Measurements from ENCODE around the gene SLC26A11.

SLC26A11 gene

GRCh38 chr17:80263253-80264204, 43.3 kb downstream of the SLC26A11 start:
- TF ChIP-seq ZFX (IDR thresholded peaks at IDR 0.05) (no peak), CTCF (conservative IDR thresholded peaks at IDR 0.05) (no peak)
- no peak overlapping the region for H3K27ac ChIP-seq

GRCh38 chr17:80264205-80265075, 44.2 kb downstream of the SLC26A11 start:
- H3K27ac ChIP-seq, result no peak overlapping the region
- TF ChIP-seq CTCF (conservative IDR thresholded peaks at IDR 0.05) (no peak), ZFX (IDR thresholded peaks at IDR 0.05) (no peak)

GRCh38 chr17:80265205-80266068, 45.2 kb downstream of the SLC26A11 start:
- H3K27ac ChIP-seq, result no peak overlapping the region
- no peak for TF ChIP-seq CTCF (conservative IDR thresholded peaks at IDR 0.05)
- TF ChIP-seq ZFX (IDR thresholded peaks at IDR 0.05), result no peak

- no peak overlapping the region for H3K27ac ChIP-seq
- TF ChIP-seq ZFX (IDR thresholded peaks at IDR 0.05) (no peak), CTCF (conservative IDR thresholded peaks at IDR 0.05) (no peak)
Measured at GRCh38 chr17:80267391-80267790, 47.2 kb downstream of the SLC26A11 start.

GRCh38 chr17:80268427-80268826, 48.2 kb downstream of the SLC26A11 start:
- TF ChIP-seq ZFX (IDR thresholded peaks at IDR 0.05) (no peak), CTCF (conservative IDR thresholded peaks at IDR 0.05) (no peak)
- no peak overlapping the region for H3K27ac ChIP-seq

- H3K27ac ChIP-seq, result no peak overlapping the region
- TF ChIP-seq CTCF (conservative IDR thresholded peaks at IDR 0.05) (no peak), ZFX (IDR thresholded peaks at IDR 0.05) (no peak)
Measured at GRCh38 chr17:80269405-80269807, 49.2 kb downstream of the SLC26A11 start.
